Stomach (tissue), 9 donors: ENCODE results near the gene SEMA5B. TPM values are rescaled to one million over a fixed set of nuclear protein-coding genes. Genes with fewer than 3 reads are reported as not detected.

Source experiments
- DNase-seq, 2 donors: peaks; one replicate each; pipeline versions ENCODE4 v3.0.0 to v3.0.0-alpha.2; 2013 to 2019
- H3K27ac ChIP-seq, 5 donors: fragments of 200-600 bp in 4 of 5; sonication (generic) in 4 of 5; one replicate each; pipeline ENCODE4 v1.5.1; 2013 to 2019; ENCODE audit warnings: mild to moderate bottlenecking in 1 of 5, moderate library complexity in 1 of 5
- H3K27me3 ChIP-seq, 3 donors: fragments of 200-600 bp; sonication (generic); one replicate each; pipeline ENCODE4 v1.5.1; 2017 to 2019; ENCODE audit warnings: mixed run types in 1 of 3
- H3K36me3 ChIP-seq, 4 donors: fragments of 200-600 bp; sonication (generic); 1 replicate in 3 of 4; 2 replicates in 1 of 4; pipeline ENCODE4 v1.5.1; 2016 to 2019
- H3K4me1 ChIP-seq, 4 donors: fragments of 200-600 bp; sonication (generic); one replicate each; pipeline ENCODE4 v1.5.1; 2016 to 2019
- H3K4me3 ChIP-seq, 4 donors: fragments of 200-600 bp; sonication (generic) in 3 of 4; one replicate each; pipeline ENCODE4 v1.5.1; 2016 to 2019; ENCODE audit warnings: mild to moderate bottlenecking in 1 of 4
- H3K9me3 ChIP-seq, 4 donors: fragments of 200-600 bp; sonication (generic); one replicate each; pipeline ENCODE4 v1.5.1; 2016 to 2019
- CTCF ChIP-seq, 7 experiments: fragments of 450-650 bp in 4 of 7; fragments of 200-600 bp in 3 of 7; sonication (generic) in 3 of 7; IDR thresholded peaks; one replicate each; pipeline ENCODE4 v1.5.1; 2016 to 2019; ENCODE audit warnings: antibody characterized with exemption in 7 of 7, control low read depth in 2 of 7, mild to moderate bottlenecking in 1 of 7
- EP300 ChIP-seq: sonication (generic); formaldehyde crosslinking; IDR thresholded peaks from one replicate; pipeline ENCODE4 v1.6.1; 2017; ENCODE audit warnings: antibody characterized with exemption
- POLR2A ChIP-seq, 4 donors: fragments of 450-650 bp; IDR thresholded peaks; one replicate each; pipeline ENCODE4 v1.6.1; 2016; ENCODE audit warnings: antibody characterized with exemption in 4 of 4, control low read depth in 2 of 4, mild to moderate bottlenecking in 1 of 4, moderate library complexity in 1 of 4
- POLR2AphosphoS5 ChIP-seq, 3 donors: sonication (generic); formaldehyde crosslinking; IDR thresholded peaks; one replicate each; pipeline ENCODE4 v1.6.1; 2016; ENCODE audit warnings: antibody characterized with exemption in 3 of 3
- WGBS, 5 donors: extraction: QIAGEN DNeasy Blood & Tissue Kit in 3 of 5; methylation state at CpG; one replicate each; pipeline versions ENCODE4 v1.1.5 to v1.1.7; 2013 to 2018; 5-methylcytosine and 5-hydroxymethylcytosine counted together
- intact Hi-C: fragments of 100-400 bp; cut with DNase I; formaldehyde crosslinking; loops from one replicate; pipeline ENCODE4 v1.15.1; 2023; ENCODE audit warnings: low total_unique reads
- polyA plus RNA-seq, 3 donors: library from polyadenylated mRNA; stranded (reverse); fragments of 200-250 nt; gene quantifications; one replicate each; pipeline ENCODE4 v1.2.3, GENCODE V29; 2013
- total RNA-seq, 5 donors: library from RNA; depleted of rRNA; stranded (reverse); fragments of >200 nt; gene quantifications; one replicate each; pipeline versions ENCODE4 v1.1.0 to v1.2.3, GENCODE V29; 2014 to 2016
- donor health status: healthy with polysubstance abuse.
- donor health status: Bipolar disorder and iron deficiency.
- donor health status: healthy.

SEMA5B gene
- total and polyA plus RNA-seq, 8 donors: 0.15 to 27.2 (median 1.0) TPM; not detected in 2

DNA sequence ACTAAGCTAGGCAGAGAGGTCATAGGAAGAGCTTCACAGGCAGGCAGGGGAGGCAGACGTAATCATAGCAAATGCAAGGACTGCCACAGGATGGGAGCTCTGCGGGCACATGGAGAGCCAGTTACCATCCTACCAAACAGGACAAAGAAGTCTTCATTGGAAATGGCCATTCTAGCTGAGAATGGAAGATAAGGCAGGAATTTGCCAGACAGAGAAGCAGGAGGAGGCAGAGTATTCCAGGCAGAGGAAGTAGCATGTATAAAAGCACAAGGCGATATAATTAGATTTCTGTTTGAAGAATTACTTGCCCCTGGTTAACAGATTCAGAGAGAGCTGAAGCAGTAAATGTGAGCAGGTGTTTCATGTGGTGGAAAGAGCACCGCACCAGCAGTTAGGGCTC is 3.5 kb upstream of the SEMA5B start:
- Histone ChIP-seq H3K36me3 (no peaks in the 10 kb centered on the region), H3K27ac (no peak overlapping the region), H3K9me3 (no peaks in the 10 kb centered on the region), H3K4me3 (no peak overlapping the region), H3K27me3 (peaks cover 13 to 91% (median 46%) of the 10 kb centered on the region in 3 donors), H3K4me1 (peaks cover 26 to 31% (median 28%) of the 10 kb centered on the region in 4 donors)
- no peak for TF ChIP-seq POLR2A (IDR thresholded peaks at IDR 0.05)
- 81 to 87% (median 85%) methylated on average over 4 of the region's 4 CpGs for WGBS, 5 donors
- DNase-seq: no peak
- intact Hi-C loops: no loop called here

DNA sequence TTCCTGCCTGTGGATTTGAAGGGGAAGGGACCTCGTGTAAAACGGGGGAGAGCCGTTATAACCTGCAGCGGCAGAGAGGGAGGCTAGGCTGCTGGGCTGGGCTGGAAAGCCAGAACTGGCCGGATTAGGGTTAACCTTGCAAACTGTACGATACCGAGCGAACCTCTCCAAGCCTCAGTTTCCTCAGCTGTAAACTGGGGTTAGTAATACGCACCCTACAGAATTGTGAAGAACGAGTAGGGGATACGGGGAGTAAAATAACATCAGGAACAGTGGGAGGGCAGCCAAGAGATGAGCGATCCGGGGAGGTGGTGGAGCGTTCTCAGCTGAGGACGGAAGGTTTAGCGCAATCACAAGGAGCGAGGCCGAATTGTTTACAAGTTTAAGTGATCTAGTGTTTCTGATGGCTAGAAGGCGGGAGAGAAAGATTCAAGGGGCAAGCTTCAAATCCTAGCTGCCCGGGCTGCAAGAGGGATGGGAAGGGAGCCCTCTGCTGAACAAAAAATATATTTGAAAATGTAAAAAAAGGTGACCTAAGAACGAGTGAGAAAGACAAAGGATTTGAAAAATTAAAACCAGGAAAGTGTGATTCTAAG is 768 bp upstream of the SEMA5B start:
- Histone ChIP-seq H3K4me1 (peaks cover 29 to 35% (median 31%) of the 10 kb centered on the region in 4 donors), H3K4me3 (peak overlapping the region; percentile 53 to 87 (median 64))

GRCh38 chr3:123026565-123027291 is 835 bp downstream of the SEMA5B start:
- peaks cover 13 to 90% (median 60%) of the 10 kb centered on the region in 3 donors for H3K27me3 ChIP-seq
- TF ChIP-seq CTCF (IDR thresholded peaks at IDR 0.05) (no peak), POLR2AphosphoS5 (IDR thresholded peaks at IDR 0.05) (no peak), POLR2A (IDR thresholded peaks at IDR 0.05) (no peak), EP300 (no peak)
- H3K4me3 ChIP-seq: peak overlapping the region; percentile 53 to 87 (median 64)
- 1 to 2% (median 1%) methylated on average over 19 to 62 of the region's 62 CpGs for WGBS, 5 donors
- no peaks in the 10 kb centered on the region for H3K9me3 ChIP-seq
- H3K4me1 ChIP-seq: peaks cover 29 to 35% (median 31%) of the 10 kb centered on the region in 4 donors
- no peaks in the 10 kb centered on the region for H3K36me3 ChIP-seq
- intact Hi-C loops: loop anchor here (5.0 kb wide), 1 partner anchor 79 kb away; no protein-coding TSS in a partner anchor
- peak; percentile 31 to 58 for DNase-seq
- H3K27ac ChIP-seq: peak overlapping the region in 1 of 5 donors; percentile 40

More for the DNA sequence above, 768 bp upstream of the SEMA5B start:
- peaks cover 13 to 95% (median 60%) of the 10 kb centered on the region in 3 donors for H3K27me3 ChIP-seq
- no peaks in the 10 kb centered on the region for H3K36me3 ChIP-seq
- H3K27ac ChIP-seq: peak overlapping the region in 1 of 5 donors; percentile 40
- no peaks in the 10 kb centered on the region for H3K9me3 ChIP-seq
- TF ChIP-seq CTCF (IDR thresholded peaks at IDR 0.05): peak in 4 of 7 experiments; percentile 7 to 50 (median 22)
- no peak for TF ChIP-seq POLR2A (IDR thresholded peaks at IDR 0.05)
- no peak for TF ChIP-seq EP300
- TF ChIP-seq POLR2AphosphoS5 (IDR thresholded peaks at IDR 0.05): no peak
- WGBS, 5 donors: 1 to 2% (median 1%) methylated on average over 19 to 21 of the region's 21 CpGs
- peak in 1 of 2 donors; percentile 86 for DNase-seq
- intact Hi-C loops: loop anchor here (5.0 kb wide), 1 partner anchor 81 kb away; no protein-coding TSS in a partner anchor

GRCh38 chr3:123025642-123026521 is 1.7 kb downstream of the SEMA5B start:
- no peaks in the 10 kb centered on the region for H3K9me3 ChIP-seq
- 18 to 28% (median 21%) methylated on average over 23 to 33 of the region's 33 CpGs for WGBS, 5 donors
- H3K4me1 ChIP-seq: peaks cover 29 to 35% (median 31%) of the 10 kb centered on the region in 4 donors
- TF ChIP-seq POLR2A (IDR thresholded peaks at IDR 0.05): no peak
- TF ChIP-seq POLR2AphosphoS5 (IDR thresholded peaks at IDR 0.05): no peak
- no peak for TF ChIP-seq CTCF (IDR thresholded peaks at IDR 0.05)
- TF ChIP-seq EP300: no peak
- peaks cover 13 to 86% (median 53%) of the 10 kb centered on the region in 3 donors for H3K27me3 ChIP-seq
- intact Hi-C loops: loop anchor here (5.0 kb wide), 1 partner anchor 79 kb away; no protein-coding TSS in a partner anchor
- H3K36me3 ChIP-seq: no peaks in the 10 kb centered on the region
- peak overlapping the region in 1 of 5 donors; percentile 40 for H3K27ac ChIP-seq
- peak in 1 of 2 donors; percentile 73 for DNase-seq
- H3K4me3 ChIP-seq: peak overlapping the region; percentile 53 to 87 (median 64)
